Jurkat, Clone E6-1 (cell line): ENCODE measurements around the gene SMOC2.

Source experiments
- DNase-seq: peaks from one replicate; pipeline ENCODE4 v3.0.0-alpha.2; 2011; ENCODE audit warnings: low read depth, low spot score
- H3K4me3 ChIP-seq: 2 replicates; pipeline ENCODE4 v1.5.1; 2011; ENCODE audit warnings: mild to moderate bottlenecking, low read length, control low read depth, moderate library complexity

Gene SMOC2

DNA sequence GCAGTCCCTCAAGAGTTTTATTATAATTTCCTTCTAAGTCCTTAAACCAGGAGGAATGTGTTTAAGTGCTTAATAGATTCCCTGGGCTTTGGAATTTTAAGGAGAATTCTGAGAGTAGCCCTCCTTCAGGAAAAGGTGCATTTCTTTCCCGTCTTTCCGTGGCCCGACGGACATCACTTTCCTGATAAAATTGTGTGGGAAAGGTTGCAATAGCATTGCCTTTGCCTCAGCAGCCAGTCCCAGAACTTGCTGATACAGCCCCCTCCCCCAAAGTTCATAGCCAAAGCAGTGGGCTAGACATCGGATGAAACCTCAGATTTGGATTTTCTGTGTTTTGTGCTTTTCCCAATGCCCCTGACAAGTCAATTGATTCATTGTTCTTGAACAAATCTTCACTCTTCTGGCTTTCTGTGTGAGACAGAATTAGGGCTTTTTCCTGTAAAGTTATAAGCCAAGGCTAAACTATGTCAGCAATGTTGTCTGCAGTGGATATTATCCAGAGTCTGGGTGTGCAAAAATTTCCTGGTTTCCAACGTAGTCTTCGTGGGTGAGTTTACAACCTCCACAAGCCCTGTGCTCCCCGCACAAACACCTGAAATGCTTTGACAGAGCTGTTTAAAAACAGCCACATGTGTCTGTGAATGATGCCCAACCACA, 1.1 kb upstream of the SMOC2 start:
- DNase-seq: no peak
- H3K4me3 ChIP-seq: no peak overlapping the region

DNA sequence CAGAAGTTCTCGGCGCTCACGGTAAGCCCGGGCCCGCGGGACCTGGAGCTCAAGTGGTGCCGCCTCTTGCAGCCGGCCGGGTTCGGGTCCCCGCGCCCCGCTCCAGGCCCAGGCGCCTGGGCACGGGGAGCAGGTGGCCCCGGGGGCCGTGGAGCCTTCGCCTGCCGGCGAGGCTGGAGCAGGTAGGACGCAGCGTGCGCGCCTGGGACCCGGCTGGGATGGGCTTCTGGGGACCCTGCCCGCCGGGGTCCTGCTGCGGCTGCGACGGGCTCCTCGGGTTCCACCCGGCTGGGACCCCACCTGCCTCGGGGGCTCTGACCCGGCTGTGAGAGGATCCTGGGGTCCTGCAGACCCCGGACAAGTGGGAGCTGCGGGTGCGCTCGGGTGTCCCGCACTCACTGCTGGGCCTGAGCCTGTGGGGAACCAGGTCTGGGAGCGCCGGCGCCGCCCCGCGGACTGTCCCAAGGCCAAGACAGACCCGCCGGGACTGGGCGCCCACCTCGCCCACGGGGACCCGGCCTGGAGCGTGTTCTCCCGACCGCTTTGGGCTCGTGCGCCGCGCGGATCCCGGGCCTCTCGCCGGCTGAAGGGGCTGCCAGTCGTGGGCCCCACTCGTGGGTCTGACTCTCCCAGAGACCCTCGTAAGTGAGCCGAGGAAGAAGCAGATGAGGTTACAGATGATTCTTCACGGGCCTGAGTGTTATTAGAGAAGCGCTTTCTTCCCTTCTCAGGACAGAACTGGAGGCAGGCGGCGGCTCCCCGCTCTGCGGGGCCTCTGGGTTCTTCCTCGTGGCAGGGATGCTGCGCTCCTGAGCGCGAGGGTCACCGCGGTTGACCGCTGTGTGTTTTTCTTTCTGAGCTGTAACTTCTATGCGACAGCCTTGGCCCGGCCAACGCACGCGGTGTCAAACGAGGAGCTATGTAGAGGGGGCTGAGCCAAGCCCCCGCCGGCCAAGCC, 729 bp downstream of the SMOC2 start:
- DNase-seq: no peak
- H3K4me3 ChIP-seq: no peak overlapping the region

DNA sequence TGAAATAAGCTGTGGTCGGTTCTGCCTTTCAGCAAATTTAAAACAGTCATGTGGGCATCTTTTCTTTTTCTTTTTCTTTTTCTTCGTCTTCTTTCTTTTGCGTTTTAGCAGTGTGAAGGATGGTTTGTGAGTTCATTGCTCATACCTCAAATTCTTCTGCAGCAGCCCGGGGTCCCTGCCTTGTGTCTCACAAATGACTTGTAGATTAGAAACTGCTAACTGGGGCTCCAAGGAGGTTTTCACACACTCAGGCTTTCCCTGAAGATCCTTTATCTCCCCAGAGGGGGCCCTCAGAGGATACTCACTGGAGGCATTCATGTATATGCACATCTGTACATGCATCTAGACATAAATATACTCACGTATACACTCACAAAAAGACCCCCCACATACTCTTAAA, 1.7 kb downstream of the SMOC2 start:
- H3K4me3 ChIP-seq: no peak overlapping the region

DNA sequence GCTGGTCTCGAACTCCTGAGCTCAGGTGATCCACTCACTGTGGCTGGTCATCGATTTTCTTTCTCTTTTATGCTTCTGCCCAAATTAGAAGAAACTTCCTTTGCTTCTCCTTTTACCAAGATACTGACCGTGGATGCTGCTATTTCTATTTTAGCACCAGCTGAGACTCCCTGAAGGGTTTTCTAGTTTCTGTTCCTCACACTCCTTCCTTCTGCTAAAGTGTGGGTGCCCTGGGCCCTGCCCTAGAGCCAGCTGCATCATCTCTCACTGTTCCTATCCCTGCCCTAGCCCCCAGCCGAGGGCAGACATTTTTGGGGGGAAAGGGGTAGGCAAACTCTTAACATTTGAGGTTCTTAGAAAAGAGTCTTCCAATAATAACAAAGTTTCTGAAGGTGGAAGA, 6.3 kb downstream of the SMOC2 start:
- no peak for DNase-seq
- no peak overlapping the region for H3K4me3 ChIP-seq

More for the DNA sequence above, 1.7 kb downstream of the SMOC2 start:
- no peak for DNase-seq

DNA sequence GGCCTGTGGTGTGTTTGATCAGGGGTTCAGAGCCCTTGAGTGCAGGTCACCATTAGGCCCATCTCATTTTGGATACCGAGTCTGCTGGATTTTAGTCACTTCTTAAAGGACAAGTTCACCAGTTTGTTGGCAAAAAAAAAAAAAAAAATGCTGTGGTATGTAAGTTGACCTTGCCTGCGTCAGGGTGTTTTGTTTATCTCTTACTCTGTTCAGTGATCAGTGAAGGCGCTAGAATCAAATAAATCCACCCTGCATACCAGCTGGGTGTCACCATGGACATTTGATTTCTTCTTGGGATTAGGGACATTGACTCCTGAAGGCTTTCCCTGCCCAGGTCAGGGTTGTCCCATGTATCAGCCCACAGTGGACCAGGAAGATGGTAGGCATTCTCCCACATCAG, 6.7 kb downstream of the SMOC2 start:
- no peak overlapping the region for H3K4me3 ChIP-seq
- DNase-seq: no peak

DNA sequence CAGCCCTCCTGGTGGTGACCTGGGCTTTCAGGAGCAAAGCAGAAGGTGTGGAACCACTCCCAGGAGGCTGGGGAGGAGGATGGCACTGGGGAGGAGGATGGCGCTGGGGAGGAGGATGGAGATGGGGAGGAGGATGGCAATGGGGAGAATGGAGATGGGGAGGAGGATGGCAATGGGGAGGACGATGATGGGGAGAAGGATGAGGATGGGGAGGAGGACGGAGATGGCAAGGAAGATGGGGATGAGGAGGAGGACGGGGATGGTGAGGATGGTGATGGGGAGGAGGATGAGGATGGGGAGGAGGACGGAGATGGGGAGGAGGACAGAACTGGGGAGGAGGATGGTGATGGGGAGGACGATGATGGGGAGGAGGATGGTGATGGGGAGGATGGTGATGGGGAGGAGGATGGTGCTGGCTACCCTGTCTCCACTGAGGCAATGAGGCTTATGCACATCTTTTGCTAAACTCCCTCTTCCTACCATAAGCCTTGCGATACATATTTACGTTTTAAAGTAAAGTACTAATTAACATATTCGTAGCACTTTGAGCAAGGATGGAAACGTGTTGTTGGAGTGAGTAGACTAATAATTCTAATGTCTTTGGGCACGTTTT, 7.4 kb downstream of the SMOC2 start:
- no peak for DNase-seq

DNA sequence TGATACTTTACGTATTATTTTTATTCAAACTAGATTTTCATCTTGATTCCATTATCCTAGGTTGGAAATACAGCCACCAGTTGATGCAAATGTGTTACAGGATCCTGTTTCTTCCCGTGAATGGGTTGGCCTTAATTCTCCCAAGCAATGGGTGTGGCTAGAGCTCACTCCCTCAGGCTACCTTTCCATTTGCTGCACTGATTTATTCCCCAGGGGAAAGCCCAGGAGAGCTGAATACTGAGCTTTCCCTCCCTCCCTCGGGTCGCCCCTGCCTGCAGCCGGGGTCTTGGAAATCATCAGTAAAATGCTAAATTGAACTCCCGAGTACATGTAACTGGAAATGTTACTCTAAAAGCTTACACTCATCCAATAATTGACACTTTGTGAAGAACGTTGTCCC, 9.9 kb downstream of the SMOC2 start:
- H3K4me3 ChIP-seq: no peak overlapping the region
- DNase-seq: no peak

More for the DNA sequence above, 7.4 kb downstream of the SMOC2 start:
- H3K4me3 ChIP-seq: no peak overlapping the region

DNA sequence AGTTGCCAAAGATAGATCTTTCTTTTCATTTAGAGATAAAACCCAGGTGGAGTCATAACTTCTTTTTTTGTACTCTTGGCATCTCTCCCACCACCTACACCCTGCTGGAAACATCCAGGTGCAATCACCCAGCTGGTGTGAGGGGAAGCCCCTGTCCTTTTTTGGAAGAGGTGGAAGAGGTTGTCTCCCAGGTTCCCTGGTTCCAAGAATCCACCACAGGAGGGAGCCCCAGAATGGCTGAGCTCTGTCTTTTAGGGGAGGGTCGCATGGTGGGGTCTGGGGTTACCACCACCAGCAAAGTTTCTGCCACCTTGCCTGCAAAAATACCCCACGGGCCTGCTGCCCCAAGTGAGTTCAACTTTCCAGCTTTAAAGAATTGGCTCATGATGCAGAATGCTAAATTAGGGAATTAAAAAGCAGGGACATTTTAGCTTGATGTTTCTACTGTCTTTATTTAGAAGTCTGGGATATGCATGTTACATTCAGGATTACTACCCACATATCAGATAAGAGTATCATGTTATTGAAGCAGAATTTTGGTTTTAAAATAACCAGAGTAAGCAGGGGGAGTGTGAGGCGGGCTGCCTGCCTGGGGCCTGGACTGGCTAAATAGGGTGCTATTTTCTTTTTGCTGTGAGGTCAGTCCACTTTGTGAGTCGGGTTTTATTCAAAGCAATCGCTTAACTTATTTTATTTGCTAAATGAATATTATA, 11.0 kb downstream of the SMOC2 start:
- H3K4me3 ChIP-seq: no peak overlapping the region
- DNase-seq: no peak

DNA sequence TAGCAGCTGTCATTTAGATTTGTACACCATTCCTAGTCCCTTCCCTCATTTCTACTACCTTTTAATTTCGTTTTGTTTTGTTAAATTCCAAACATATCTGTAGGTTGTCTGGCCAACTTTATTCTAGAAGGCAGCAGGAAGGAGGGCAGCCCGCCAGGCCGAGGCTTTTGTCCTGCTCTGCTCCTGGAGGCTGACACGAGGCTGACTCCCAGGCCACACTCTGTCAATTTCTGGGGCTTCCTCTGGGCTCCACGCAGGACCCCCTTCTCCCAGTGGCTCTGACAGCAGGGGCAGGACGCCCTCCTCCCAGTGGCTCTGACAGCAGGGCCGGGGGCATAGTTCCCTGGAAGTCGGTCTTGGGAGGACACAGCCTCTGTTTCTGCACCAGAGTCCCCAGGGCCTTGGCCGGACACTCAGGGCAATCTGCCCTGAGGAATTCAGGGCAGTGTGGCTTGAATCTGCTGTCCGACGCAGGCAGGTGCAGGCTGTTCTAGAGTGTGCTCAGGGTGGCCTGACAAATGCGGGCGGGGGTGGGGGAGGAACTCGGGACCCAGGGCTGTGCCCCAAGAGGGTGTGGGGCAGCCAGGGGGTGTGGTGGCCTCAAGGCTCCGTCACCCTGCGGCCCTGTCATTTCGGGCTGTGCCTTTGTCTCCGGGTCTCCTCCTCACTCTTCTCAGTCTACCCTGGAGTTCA, 11.8 kb downstream of the SMOC2 start:
- no peak for DNase-seq
- H3K4me3 ChIP-seq: no peak overlapping the region

DNA sequence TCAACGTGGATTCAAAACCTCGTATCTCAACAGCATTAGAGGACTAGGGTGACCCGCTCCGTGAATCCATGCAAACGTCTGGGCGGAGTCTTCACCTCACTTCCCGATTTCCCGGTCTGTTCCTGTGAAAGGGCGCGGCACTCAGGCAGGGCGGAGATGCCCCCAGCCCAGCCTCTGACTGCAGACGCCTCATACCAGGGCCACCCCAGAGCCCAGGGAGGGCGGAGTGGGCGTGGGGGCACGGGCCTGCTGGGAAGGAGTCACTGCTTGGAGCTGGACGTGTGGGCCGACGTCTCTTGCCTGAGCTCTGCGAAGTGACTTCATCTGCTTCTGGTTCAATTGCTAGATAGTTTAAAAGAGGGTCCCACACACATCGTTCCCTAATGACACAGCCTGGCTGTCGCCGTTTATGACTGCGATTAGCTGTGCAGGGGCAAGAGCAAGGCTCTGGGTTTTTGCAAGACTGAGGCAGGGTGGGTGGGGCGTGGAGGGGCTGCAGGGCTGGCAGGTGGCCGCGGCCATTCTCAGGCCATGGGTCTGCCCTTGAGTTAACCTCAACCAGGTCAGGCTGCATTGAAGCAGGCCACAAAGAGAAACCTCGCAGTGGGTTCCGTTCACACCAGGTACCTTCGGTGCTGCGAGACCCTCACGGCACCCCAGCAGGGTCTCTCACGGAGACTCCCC, 15.0 kb downstream of the SMOC2 start:
- no peak for DNase-seq
- H3K4me3 ChIP-seq: no peak overlapping the region

DNA sequence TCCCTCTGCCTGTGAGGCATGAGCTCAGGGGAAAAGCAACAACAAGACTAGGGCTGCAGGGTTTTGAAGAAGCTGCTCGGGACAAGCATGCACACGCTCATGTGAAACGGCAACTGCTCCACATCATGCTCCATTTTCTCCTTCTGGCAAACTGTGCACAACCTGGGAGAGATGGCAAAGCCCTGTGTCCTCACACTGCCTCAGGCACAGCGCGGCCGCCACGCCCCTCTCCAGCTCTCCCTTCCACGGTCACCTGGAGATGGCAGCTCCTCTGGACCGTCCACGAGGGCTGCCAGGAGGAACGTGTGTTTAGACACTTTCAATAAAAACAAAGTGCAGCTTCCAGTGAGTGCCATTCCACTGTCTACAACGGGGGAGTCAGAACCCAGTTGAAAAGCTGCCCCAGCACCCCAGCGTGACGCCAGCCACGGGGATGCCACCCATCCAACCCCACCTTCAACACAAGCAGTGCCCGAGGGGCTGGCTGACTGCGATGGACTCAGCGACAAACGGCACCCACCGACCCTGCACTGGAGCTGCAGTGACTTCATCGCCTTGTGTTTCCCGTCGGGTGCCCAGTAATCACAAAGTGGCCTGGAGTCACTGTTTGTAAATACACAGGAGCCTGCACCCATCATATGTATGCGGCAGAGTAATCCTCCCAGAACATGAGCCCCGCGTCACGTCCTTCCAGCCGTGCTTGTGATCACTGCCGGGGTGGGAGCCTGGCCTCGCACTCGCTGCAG, 16.1 kb downstream of the SMOC2 start:
- H3K4me3 ChIP-seq: no peak overlapping the region
- no peak for DNase-seq

DNA sequence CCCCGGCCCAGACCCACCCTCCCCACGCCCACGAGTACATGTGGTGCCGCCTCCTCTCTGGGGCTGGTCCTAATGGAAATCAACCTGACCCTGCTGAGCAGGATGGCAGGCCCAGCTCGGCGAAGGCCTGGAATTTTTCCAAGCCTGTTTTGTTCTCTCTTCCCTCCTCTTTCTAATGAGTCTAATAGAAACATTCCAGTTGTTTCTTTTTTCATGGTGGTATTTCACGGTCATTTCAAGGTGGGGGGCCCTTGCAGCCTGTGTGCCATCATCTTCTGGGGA, 16.6 kb downstream of the SMOC2 start:
- DNase-seq: no peak
- H3K4me3 ChIP-seq: no peak overlapping the region

DNA sequence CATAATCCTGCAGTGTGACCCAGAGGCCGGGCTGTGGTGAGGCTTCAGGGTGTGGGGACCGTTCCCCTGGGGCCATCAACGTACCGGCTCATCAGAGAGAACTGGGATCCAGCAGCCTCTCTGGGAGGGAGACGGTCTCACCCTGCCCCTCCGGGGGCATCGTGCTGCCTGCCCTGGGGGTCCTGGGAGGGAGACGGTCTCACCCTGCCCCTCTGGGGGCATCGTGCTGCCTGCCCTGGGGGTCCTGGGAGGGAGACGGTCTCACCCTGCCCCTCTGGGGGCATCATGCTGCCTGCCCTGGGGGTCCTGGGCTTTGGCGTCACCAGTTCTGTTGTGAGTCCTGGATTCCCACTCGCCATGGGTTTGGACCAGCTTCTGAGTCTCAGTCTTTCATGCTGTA, 17.1 kb downstream of the SMOC2 start:
- DNase-seq: no peak
- H3K4me3 ChIP-seq: no peak overlapping the region

DNA sequence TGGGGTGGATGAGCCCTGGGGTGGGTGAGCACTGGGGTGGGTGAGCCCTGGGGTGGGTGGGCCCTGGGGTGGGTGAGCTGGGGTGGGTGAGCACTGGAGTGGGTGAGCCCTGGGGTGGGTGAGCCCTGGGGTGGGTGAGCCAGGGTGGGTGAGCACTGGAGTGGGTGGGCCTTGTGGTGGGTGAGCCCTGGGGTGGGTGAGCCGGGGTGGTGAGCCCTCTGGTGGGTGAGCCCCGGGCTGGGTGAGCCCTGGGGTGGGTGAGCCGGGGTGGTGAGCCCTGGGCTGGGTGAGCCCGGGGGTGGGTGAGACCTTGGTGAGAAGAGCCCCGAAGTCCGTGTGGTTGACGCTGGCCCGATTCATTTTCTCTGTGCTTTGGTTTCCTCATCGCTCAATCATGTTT, 18.6 kb downstream of the SMOC2 start:
- no peak overlapping the region for H3K4me3 ChIP-seq
- DNase-seq: no peak

DNA sequence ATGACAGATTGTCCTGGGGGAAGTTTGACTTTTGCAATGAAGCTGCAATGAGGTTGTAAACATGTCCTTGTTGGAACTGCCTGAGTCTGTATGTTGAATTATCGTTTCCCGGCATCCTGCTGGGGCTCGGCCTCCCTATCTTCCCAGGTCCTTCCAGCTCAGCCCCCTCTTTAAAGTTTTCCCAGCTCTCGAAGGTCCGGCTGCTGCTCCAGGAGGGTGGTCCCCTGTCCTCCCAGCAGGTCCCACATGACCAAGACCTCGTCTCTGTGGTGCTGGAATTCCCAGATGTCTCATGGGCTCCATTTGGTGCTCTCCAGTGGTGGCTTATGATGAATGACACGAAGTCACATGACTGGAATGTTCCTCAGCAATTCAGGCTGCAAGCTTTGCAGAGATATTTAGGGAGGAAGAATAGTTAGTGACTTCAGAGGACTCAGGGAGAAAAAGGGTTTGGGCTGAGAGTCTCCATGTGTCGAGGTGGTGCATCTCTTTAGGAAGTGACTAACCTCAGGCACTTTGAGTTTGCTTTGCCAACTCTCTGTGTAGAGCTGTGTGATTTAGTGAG, 21.4 kb downstream of the SMOC2 start:
- no peak for DNase-seq

DNA sequence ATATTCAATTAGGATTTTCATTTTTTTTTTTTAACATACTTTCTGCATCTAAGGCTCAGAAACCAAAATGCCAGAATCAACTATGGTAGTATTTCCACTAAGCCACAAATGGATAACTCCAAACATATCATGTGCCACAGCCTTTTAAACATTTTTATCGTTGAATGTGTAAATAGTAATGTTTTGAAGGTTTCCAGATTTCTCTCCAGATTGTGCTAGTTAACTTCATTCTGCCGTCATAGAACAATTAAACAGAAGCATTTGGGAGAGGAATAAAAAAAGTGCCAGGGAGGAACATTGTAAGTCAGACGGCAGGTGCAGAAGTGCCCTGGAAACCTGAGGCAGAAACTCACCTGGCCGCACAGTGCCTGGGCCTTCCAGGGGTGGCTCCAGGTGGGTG, 23.6 kb downstream of the SMOC2 start:
- DNase-seq: no peak
- no peak overlapping the region for H3K4me3 ChIP-seq

More for the DNA sequence above, 21.4 kb downstream of the SMOC2 start:
- no peak overlapping the region for H3K4me3 ChIP-seq

DNA sequence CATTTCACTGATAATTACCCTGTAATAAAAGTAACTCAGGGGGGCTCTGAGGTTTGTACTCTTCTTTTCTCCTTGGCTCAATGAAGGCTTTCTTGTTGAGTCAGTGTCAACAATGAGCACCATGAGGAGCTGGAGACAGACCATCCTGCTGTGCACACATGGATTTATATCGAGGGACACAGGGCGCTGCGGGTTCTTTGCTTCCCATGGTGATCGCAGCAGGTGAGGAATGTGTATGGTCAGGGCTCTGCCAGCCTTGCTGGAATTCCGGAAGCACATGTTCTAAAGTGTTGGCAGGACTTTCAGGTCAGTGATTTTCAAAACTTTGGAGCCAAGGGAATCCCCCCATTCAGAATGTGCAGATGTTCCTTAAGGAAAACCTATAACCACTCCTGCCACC, 27.1 kb downstream of the SMOC2 start:
- H3K4me3 ChIP-seq: no peak overlapping the region
- DNase-seq: no peak

DNA sequence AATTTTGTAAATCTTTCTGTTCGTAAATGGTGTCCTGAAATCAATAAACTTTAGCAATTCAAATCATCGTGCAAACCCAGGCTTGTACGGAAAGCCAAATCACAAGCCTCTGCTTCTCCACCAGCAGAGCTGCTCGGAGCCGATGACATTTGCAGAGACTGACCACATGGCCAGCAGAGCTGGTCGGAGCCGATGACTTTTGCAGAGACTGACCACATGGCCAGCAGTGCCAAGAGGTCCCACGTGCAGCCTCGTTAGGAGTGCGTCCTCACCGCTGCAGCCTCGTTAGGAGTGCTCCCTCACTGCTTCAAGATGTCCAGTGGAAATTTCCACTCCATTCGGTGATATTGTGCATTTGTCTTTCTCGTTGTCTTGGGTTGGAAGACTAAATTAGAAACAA, 28.5 kb downstream of the SMOC2 start:
- DNase-seq: no peak
- no peak overlapping the region for H3K4me3 ChIP-seq
